GM18526 (cell line): Measurements from ENCODE around the gene ATP12A.

ENCODE experiments used
- POLR2A ChIP-seq: IDR thresholded peaks from 3 replicates; pipeline ENCODE4 v1.6.1; 2011; ENCODE audit not compliant: insufficient read length; ENCODE audit errors: extremely low read depth

The ATP12A gene

GRCh38 chr13:24727731-24728601, 47.8 kb downstream of the ATP12A start:
- TF ChIP-seq POLR2A: no peak

GRCh38 chr13:24734950-24735349, 54.7 kb downstream of the ATP12A start:
- no peak for TF ChIP-seq POLR2A

- TF ChIP-seq POLR2A: no peak
These were observed 56.8 kb downstream of the ATP12A start for GRCh38 chr13:24737042-24737441.

GRCh38 chr13:24738366-24738847, 58.2 kb downstream of the ATP12A start:
- TF ChIP-seq POLR2A: no peak

- TF ChIP-seq POLR2A: no peak
These were observed 60.0 kb downstream of the ATP12A start for GRCh38 chr13:24740014-24740890.

- no peak for TF ChIP-seq POLR2A
These were observed 60.9 kb downstream of the ATP12A start for GRCh38 chr13:24741016-24741662.

GRCh38 chr13:24741791-24742190, 61.6 kb downstream of the ATP12A start:
- no peak for TF ChIP-seq POLR2A

- TF ChIP-seq POLR2A: no peak
These were observed 62.1 kb downstream of the ATP12A start for GRCh38 chr13:24742294-24742693.

- TF ChIP-seq POLR2A: no peak
These were observed 62.8 kb downstream of the ATP12A start for GRCh38 chr13:24742977-24743376.

- no peak for TF ChIP-seq POLR2A
These were observed 64.0 kb downstream of the ATP12A start for GRCh38 chr13:24744247-24744646.

- TF ChIP-seq POLR2A: no peak
These were observed 65.3 kb downstream of the ATP12A start for GRCh38 chr13:24745516-24745860.

GRCh38 chr13:24745861-24746617, 65.8 kb downstream of the ATP12A start:
- TF ChIP-seq POLR2A: no peak

GRCh38 chr13:24746618-24747247, 66.5 kb downstream of the ATP12A start:
- no peak for TF ChIP-seq POLR2A

GRCh38 chr13:24747248-24748060, 67.2 kb downstream of the ATP12A start:
- TF ChIP-seq POLR2A: no peak

GRCh38 chr13:24748061-24748400, 67.8 kb downstream of the ATP12A start:
- TF ChIP-seq POLR2A: no peak
